HUES6 (cell line): ENCODE data around the gene SLC2A6.
A peak's percentile ranks its signal among the peaks of the same experiment; 100 is the strongest.

Source experiments
- H3K27ac ChIP-seq: 2 replicates; pipeline ENCODE4 v1.7.0; 2013; ENCODE audit warnings: low read depth, mild to moderate bottlenecking, low read length, inconsistent platforms
- H3K27me3 ChIP-seq: 2 replicates; pipeline ENCODE4 v1.6.1; 2013; ENCODE audit warnings: low read length; ENCODE audit not compliant: control insufficient read depth, insufficient read depth
- H3K36me3 ChIP-seq: 2 replicates; pipeline ENCODE4 v1.6.1; 2013; ENCODE audit warnings: low read length; ENCODE audit not compliant: control insufficient read depth, insufficient read depth
- H3K4me1 ChIP-seq: 2 replicates; pipeline ENCODE4 v1.6.1; 2013; ENCODE audit warnings: low read length; ENCODE audit not compliant: control insufficient read depth, insufficient read depth
- H3K4me3 ChIP-seq: 2 replicates; pipeline ENCODE4 v1.5.1; 2013; ENCODE audit warnings: low read depth, low read length
- H3K9ac ChIP-seq: one replicate; pipeline ENCODE4 v1.6.1; 2013; ENCODE audit warnings: mild to moderate bottlenecking, low read length
- H3K9me3 ChIP-seq: 2 replicates; pipeline ENCODE4 v1.6.1; 2013; ENCODE audit warnings: low read depth, low read length; ENCODE audit not compliant: control insufficient read depth, insufficient read depth

SLC2A6 gene

GRCh38 chr9:133514460-133515239 lies 35.8 kb upstream of the SLC2A6 start:
- H3K9me3 ChIP-seq: no peaks in the 10 kb centered on the region; the same call in 1 of the 2 replicates
- H3K4me3 ChIP-seq: no peak overlapping the region
- no peaks in the 10 kb centered on the region for H3K27me3 ChIP-seq
- H3K4me1 ChIP-seq: peaks cover 5% of the 10 kb centered on the region; the same call in 1 of the 2 replicates
- H3K36me3 ChIP-seq: no peaks in the 10 kb centered on the region
- H3K27ac ChIP-seq: no peak overlapping the region
- no peak overlapping the region for H3K9ac ChIP-seq

GRCh38 chr9:133513214-133514100 lies 34.6 kb upstream of the SLC2A6 start:
- Histone ChIP-seq H3K36me3 (no peaks in the 10 kb centered on the region), H3K4me3 (no peak overlapping the region), H3K9me3 (no peaks in the 10 kb centered on the region; the same call in 1 of the 2 replicates), H3K27ac (no peak overlapping the region), H3K27me3 (no peaks in the 10 kb centered on the region), H3K9ac (no peak overlapping the region), H3K4me1 (peaks cover 12% of the 10 kb centered on the region)

GRCh38 chr9:133512253-133513213 lies 33.6 kb upstream of the SLC2A6 start:
- H3K27me3 ChIP-seq: no peaks in the 10 kb centered on the region
- H3K9me3 ChIP-seq: no peaks in the 10 kb centered on the region; the same call in 1 of the 2 replicates
- H3K27ac ChIP-seq: no peak overlapping the region

GRCh38 chr9:133511607-133512006 lies 32.7 kb upstream of the SLC2A6 start:
- no peak overlapping the region for H3K9ac ChIP-seq
- no peak overlapping the region for H3K27ac ChIP-seq
- H3K9me3 ChIP-seq: no peaks in the 10 kb centered on the region; the same call in 1 of the 2 replicates
- H3K4me3 ChIP-seq: no peak overlapping the region
- no peaks in the 10 kb centered on the region for H3K36me3 ChIP-seq
- peaks cover 12% of the 10 kb centered on the region for H3K4me1 ChIP-seq
- H3K27me3 ChIP-seq: no peaks in the 10 kb centered on the region

More at GRCh38 chr9:133512253-133513213, 33.6 kb upstream of the SLC2A6 start:
- H3K4me1 ChIP-seq: peaks cover 12% of the 10 kb centered on the region
- H3K36me3 ChIP-seq: no peaks in the 10 kb centered on the region
- H3K4me3 ChIP-seq: no peak overlapping the region
- H3K9ac ChIP-seq: no peak overlapping the region

- Histone ChIP-seq H3K36me3 (no peaks in the 10 kb centered on the region), H3K27ac (no peak overlapping the region), H3K4me3 (no peak overlapping the region), H3K27me3 (no peaks in the 10 kb centered on the region), H3K4me1 (peaks cover 12% of the 10 kb centered on the region), H3K9me3 (no peaks in the 10 kb centered on the region; the same call in 1 of the 2 replicates), H3K9ac (no peak overlapping the region)
These were observed 32.1 kb upstream of the SLC2A6 start for GRCh38 chr9:133510926-133511505.

- H3K9ac ChIP-seq: peak overlapping the region; percentile 14
- H3K4me3 ChIP-seq: peak overlapping the region; percentile 15; the same call in 1 of the 2 replicates
- no peaks in the 10 kb centered on the region for H3K27me3 ChIP-seq
- no peaks in the 10 kb centered on the region for H3K36me3 ChIP-seq
- H3K9me3 ChIP-seq: no peaks in the 10 kb centered on the region; the same call in 1 of the 2 replicates
- H3K27ac ChIP-seq: no peak overlapping the region
- H3K4me1 ChIP-seq: peaks cover 12% of the 10 kb centered on the region
These were observed 30.5 kb upstream of the SLC2A6 start for GRCh38 chr9:133509179-133510083.

GRCh38 chr9:133508046-133508445 lies 29.1 kb upstream of the SLC2A6 start:
- Histone ChIP-seq H3K36me3 (no peaks in the 10 kb centered on the region), H3K27ac (no peak overlapping the region), H3K4me3 (no peak overlapping the region), H3K4me1 (peaks cover 12% of the 10 kb centered on the region), H3K9ac (no peak overlapping the region), H3K27me3 (no peaks in the 10 kb centered on the region), H3K9me3 (peaks cover 1% of the 10 kb centered on the region; the same call in 1 of the 2 replicates)

- Histone ChIP-seq H3K4me1 (peaks cover 12% of the 10 kb centered on the region), H3K27me3 (no peaks in the 10 kb centered on the region), H3K36me3 (no peaks in the 10 kb centered on the region), H3K9me3 (peaks cover 6% of the 10 kb centered on the region), H3K4me3 (no peak overlapping the region), H3K27ac (no peak overlapping the region), H3K9ac (no peak overlapping the region)
These were observed 28.5 kb upstream of the SLC2A6 start for GRCh38 chr9:133507246-133507965.

- Histone ChIP-seq H3K9me3 (peaks cover 13% of the 10 kb centered on the region), H3K27me3 (no peaks in the 10 kb centered on the region), H3K36me3 (no peaks in the 10 kb centered on the region), H3K27ac (no peak overlapping the region), H3K9ac (no peak overlapping the region), H3K4me3 (no peak overlapping the region), H3K4me1 (peaks cover 12% of the 10 kb centered on the region)
These were observed 27.7 kb upstream of the SLC2A6 start for GRCh38 chr9:133506653-133507038.
